Activated gamma-delta T cell treated with anti-CD3 and anti-CD28 coated beads, Interleukin-2, amount 50 U/mL, for 16 hours (primary cell): ENCODE data around the gene WDR46.

Experiments
- DNase-seq: peaks from one replicate; pipeline ENCODE4 v3.0.0-alpha.2; 2020; ENCODE audit warnings: low read depth

The WDR46 gene

DNA sequence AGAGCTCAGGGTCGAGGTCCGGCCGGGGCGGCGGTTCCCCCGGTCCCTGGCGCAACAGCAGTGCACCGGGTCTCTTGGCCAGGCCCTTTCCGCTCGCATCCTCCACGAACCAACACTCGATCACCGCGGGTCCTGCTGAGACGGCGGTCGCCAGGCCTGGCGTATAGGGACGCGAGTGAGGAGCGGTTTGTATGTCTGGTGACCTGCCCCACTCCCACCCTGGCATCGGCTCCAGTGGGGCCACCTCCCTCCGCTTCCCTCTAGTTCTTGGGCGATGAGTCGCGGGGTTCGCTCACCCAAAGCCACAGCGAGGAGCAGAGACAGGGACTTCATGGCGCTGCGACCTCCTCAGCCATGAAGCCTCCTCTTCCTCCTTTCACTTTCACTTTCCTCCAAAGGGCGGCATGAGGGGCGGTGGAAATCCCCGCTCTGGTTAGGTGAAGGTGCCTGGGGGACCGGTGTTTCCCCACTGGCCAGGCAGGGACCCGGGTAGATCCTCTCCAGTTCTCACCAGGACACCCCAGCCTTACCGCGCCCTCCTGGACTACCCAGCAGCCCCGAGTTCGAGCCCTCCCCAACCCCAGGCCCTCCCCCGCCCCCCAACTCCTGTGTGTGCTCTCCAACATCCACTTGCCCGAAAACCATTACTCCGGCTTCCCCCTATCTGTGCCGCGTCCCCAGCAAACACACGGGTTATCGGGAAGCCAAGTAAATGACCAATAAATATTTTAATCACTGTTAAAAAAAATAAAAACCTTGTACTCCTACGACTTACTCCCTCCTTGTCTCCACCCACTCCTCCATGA, 24.9 kb upstream of the WDR46 start, which contains the start of gene TAPBP:
Gene TAPBP, minus strand, starts transcription at position 370 of the 806 bp plus-strand sequence. Its CDS starts 37 bp downstream, at position 333.
- DNase-seq: peak; percentile 91

DNA sequence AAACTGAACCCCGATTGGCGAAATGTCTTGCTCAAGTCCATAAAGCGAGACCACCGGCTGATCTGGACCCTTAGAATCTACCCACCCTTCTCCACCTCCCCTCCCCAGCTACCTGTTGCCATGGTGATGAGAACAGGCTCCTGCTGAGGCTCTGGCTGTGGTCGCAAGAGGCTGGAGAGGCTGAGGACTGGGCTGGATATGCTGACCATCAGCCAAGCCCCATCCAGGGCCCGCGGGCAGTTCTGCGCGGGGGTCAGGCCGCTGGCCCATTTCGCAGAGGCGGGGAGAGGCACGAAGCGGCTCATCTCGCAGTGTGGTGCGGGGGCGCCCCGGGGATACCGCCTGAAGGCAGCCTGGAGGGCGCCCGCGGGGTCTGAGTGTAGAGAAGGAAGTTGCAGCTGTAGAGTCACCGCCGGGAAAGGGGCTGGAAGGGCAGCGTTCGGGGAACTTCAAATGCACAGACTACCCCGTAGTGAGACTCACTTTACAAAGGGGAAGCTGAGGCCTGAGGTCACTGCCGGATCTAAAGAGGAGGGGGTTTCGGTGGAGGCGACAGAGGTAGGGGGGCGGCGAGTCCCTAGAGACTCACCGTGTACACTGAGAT, 24.2 kb upstream of the WDR46 start:
- DNase-seq: no peak

DNA sequence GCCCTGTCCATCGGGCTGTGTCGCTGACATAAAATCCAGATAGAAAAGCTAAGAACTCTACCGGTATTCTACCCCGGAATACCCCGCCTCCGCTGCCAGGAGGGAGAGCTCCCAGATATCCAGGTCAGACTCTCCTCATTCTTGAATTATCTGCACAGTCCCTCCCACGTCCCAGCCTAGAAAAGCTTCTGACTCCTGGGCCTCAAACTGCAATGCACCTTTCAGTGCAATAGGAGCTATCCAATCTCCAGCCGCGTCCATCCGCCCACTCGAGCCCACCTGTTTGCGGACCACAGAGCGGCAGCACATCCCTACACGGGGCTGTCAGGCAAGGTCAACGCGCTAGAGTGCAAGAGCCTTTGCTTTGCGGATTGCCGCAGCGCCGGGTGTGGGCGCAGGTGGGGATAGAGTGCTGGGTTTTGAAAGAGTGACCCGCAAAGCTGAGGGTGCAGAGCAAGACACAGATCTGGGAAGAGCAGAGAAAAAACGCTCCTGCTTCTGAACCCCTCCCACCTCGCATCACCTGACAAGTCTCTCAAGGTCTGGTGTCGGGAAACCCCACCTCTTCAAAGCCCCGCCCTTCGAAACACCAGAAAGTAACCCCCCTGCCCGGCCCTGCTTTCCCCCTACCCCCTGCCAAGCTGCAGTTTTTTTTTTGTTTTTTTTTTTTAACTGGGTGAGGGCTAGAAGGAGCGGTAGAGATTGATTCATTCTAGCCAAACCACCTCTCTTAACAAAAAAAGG, 23.5 kb upstream of the WDR46 start:
- DNase-seq: peak; percentile 74

DNA sequence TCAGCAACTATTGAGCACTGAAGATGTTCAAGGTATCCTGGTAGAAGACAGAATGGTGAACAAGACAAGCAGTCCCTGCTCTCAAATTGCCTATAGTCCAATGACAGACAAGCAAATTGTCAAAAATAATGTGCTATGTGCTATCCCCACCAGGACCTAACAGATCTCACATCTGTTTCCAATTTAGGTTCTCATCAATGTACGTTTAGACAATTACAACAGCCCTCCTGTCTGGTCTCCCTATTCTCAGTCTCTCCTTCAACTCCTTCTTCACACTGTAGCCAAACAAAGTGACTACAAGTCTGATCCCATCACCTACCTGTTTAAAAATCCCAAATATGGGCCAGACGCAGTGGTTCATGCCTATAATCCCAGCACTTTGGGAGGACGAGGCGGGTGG, 17.3 kb upstream of the WDR46 start:
- DNase-seq: no peak

DNA sequence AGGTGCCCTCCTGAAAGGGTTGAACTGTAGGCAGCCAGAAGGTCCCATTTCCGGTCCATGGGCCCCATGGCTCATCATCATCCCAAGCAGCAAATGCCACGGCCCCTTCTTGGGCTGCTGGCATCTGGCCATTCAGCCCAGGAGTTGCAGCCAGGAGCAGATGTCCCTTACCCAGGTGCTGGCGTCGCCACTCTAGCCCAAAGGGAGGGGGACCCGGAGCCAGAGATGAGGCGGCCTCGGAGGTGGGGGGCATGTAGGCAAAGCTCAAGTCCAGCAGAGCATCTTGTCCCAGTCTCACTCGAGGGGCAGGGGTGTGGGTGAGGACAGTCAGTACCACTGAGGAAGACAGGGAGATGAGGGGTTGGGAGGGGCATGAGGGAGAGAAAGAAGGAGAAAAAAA, 16.0 kb upstream of the WDR46 start:
- DNase-seq: no peak

DNA sequence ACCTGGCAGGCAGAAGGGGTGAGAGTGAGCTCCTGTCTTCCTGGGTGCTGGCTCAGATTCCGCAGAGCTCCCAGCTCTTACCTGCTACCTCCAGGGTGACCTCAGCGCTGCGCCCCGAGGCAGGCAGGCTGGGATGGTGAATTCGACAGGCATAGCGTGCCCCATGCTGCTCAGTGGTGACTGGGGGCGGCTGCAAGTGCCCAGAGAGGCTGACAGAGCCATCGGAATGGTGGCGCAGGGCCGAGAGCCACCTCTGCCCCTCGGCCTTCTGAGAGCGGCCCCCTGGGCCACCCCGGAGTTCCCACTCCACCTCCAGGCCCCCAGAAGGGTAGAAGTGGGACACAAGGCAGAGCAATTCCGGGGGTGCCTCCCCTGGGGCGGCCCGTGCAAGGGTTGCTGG, 15.2 kb upstream of the WDR46 start:
- no peak for DNase-seq

DNA sequence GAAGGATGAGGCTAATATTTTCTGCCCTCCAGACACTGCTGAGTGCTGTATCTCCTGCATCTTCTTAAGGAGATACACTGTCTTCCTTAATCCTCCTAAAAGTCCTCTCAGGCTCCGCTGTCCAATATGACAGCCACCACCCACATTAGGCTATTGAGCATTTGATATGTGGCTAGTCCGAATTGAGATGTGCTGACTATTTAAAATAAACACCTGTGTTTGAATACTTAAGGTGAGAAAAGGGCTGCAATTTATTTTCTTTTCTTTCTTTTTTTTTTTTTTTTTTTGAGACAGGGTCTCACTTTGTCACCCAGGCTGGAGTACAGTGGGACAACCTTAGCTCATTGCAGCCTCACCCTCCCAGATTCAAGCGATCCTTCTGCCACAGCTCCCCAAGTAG, 12.8 kb upstream of the WDR46 start:
- DNase-seq: no peak

DNA sequence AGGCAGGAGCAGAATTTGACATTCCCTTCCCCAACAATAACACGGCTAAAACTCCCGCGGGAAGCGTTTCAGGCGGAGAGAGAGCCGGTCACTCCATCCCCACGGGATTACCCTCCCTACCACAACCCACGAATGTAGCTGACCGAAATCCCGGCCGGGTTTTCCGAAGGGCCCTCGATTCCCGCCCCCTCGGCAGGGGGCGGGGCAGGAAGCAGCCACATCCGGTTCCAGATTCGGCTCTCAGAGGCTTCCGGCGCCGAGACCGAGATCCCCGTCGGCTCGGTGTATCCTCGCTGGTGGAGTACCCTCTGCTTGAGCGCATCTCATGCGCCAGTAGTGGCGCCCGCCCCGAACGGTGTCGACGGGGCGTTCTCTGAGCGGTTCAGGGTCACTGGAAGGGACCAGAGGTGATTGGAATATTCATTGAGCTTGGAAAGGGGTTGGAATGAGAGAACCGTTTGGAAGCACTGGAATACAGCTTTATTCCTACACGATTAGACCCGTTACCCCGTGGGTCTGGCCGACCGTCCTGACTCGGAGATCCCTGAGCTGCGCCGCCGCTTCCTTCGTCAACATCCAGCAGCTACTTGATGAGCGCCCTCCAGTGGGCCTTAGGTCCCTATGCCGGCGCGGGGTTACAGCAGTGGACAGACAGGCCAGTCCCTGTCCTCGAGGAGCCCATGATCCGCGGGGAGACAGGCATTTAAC, 10.4 kb upstream of the WDR46 start:
- DNase-seq: peak; percentile 91

DNA sequence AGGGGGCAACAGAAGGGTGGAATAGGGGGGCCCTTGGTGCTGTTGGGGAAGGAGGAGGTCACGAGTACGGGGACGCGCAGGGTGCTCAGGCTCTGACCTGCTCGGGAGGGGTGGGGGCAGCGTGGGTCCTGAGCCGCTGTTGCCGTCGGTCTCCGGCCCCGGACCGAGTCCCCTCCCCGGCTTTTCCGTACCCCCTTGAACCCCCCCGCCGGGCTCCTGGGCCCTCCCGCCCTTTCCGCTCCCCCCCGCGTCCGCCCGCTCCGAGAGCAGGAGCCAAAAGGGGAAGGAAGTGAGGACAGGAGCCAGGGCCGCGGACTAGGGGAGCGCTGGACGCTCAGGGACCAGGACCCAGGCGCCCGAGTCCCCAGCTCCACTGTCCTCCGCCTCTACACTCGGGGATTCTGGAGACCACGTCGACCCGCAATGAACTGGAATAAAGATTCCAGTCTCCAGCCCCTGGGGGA, 9.8 kb upstream of the WDR46 start, which contains the start of gene RGL2:
Gene RGL2, minus strand, starts transcription at position 170 of the 464 bp plus-strand sequence. CDS start 332 bp downstream, outside the sequence.
- peak; percentile 48 for DNase-seq

DNA sequence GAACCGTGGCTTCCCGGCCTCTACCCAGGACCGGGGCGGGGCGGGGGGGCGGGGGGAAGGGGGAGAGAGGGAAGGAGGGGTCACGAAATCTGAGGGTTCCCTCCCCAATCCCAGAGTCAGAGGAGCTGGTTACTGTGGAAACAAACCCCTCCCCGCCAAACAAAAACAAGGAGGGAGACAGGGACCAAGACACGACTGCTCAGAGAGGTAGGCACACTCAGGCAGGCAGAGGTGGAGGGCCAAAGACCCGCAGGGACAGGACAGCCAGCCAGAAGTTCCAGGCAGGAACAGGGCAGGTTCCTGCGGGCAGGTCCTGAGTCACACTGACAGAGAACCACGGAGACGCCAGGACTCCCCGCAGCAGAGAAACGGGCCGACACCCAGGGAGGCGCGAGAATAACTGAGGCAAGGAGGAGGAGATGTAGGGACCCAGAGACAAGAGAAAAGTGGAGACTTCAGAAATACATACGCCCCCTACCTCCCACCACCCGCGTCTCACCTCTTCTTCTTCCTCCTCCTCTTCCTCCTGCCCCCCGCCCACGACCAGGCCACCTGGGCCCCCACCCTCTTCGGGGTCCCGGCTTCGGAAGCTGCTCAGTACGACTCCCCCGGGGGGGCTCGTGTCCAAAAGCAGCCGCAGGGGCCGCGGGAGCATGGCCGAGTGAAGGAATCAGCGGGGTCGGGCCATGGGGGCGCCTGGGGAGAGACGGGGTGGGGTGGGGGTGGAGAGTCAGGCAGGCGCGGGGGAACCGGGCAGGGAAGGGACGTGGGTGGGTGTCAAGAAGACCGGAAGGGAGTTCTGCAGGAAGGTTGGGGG, 9.1 kb upstream of the WDR46 start:
- no peak for DNase-seq

DNA sequence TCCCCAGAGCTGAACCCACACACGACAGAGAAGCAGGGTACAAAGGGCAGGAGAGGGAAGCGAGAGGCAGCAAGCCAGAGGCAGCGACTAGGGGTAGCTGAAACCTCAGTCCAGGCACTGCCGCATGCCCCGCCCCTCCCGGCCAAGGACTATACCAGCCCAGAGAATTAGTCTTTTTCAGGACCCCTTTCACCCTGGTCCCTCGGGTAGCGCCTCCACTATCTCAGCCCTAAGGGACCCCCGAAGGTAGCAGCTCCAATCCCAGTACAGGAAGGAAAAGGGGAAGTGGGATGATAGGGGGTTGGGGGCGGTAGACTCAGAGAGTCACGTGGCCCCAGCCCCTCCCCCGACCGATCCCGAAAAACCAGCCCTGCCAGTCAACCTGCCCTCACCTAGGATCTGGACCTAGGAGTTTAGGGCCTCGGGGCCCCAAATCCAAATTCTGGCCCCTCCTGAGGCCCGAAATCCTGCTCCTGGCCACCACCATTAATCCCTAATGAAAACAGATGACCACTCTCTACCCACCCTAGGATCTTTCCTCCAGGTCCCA, 8.4 kb upstream of the WDR46 start:
- DNase-seq: no peak

DNA sequence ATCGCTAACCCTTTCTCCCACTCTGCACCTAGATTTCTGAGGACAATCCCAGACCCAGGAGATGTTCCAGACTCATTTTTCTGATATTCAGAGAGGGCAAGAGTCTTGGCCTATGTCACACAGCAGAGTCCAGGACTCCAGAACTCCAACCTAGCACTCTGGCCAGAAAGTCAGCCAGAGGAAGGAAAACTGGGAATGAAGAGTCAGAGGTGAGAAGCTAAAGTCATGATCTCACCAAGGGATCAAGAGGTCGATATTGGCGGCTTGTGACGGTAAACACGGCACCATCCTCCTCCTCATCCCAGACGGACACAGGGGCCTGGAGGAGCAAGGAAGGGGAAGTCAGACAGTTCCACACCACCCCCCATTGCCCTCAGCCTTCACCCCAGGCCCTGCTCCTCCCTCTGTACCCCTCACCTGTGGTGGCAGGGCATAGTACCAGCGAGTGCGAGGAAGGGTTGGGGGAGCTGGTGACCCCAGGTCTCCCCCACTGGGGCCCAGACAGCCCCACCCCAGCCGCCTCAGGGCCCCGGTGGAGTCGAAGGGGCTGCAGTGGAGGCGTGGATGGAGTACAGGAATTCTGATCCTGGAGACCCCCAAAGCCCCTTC, 7.9 kb upstream of the WDR46 start:
- no peak for DNase-seq

DNA sequence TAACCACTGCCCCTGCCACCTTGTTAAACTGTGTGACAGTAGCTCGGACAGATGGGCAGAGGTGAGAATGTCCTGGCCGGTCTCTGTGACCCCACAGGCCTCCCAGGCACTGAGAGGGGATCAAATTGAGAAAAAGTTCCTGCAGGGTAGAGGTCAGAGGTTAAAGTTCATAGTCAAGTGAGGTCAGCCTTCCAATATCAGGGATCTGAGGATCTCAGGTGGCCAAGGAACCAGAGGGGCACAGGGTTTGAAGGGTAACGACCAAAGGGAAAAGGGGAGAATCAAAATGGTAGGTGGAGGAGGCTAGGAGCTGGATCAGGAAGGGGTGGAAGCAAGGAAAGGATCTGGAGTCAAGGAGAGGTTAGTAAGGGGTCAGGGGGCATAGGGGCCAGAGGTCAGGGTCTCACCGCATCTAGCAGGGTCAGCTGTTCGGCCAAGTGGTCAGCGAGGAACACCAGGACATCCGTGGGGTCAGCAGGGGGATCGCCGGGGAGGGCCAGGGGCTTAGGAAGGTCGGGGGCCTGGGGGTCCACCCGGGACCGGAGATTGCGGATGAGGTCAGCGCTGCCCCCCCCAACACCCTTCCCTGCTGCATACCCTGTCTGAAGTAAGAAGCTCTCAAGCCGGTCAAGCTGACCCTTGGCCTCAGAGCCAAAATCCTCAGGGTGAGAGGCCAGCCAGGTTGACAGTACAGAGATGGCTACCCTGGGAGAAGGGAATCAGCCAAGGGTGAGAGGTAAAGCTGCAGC, 6.8 kb upstream of the WDR46 start:
- no peak for DNase-seq

DNA sequence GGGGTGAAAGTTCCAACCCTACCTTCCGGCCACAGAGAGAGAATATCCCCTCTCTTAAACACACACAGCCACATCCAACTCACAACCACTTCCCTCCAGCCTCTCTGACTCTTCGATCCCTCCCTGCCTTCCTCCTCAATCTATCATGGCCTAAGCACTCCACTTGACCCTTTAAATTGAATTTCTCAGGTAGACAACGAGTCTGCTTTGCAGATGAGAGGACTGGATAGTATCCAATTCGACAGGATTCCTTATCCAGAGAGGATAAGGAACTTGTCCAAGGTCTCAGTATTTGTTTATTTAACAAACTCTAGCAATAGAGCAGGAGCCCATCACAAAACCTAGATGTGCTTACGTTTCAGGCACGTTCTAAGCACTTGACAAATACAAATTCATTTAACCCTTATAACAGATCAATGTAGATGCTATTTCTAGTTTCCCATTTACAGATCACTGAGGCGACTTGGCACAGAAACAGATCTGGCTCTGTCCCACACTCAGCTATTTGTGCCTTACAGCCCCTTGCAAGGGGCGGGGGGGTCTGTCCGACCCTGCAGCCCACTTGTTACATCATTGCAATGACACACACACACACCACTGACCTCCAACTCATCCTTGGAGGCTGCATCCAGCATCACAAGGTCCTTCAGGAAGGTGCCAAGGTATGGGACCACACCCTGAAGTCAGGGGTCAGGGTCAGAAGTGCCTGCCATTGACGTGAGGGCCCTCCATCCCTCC, 5.2 kb upstream of the WDR46 start:
- DNase-seq: no peak

DNA sequence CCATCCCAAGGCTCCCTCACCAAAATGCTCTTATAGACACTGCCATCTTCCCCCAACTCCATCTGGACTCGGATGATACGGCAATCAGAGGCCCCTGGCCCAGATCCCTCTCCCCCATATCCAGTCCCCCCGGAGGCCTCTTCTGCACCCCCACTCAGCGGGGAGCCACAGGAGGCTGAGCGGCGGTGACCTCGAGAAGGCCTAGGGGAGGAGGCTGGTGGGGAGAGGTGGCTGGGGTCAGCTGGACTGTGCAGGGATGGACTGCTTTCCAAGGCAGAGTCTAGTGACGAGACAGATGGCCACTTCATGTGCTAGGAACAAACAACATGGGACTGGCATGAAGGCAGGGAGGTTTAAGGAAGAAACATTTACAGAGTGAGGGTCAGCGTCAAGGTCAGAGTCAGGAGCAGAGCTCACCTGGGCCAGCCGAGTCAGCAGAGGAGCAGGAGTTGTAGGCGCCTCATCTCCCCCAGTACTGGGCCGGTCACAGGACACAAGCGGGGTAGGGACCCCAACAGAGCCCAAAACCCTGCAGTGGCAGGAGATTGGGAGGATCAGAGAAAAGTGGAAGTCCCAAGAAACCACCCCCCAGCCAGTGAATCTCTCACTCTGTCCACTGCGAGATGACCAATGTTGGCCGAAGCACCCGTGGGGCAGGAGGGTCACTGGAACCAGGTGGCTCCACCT, 4.1 kb upstream of the WDR46 start:
- DNase-seq: no peak

DNA sequence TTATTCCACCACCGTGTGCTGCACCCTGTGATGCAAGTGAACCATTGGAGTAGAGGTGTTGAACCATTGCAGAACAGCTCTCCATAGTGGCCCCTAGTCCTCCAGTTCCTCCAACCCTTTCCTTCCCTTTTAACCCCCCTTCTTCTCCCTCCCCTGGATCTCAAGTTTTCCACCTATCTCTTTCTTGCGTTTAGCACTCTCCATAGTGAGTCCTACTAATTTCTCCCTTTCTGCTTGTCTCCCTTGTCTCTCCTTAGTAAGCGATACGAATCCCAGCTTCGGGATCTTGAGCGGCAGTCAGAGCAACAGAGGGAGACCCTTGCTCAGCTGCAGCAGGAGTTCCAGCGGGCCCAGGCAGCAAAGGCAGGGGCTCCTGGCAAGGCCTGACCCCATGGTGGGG, 1.4 kb upstream of the WDR46 start:
- DNase-seq: no peak

DNA sequence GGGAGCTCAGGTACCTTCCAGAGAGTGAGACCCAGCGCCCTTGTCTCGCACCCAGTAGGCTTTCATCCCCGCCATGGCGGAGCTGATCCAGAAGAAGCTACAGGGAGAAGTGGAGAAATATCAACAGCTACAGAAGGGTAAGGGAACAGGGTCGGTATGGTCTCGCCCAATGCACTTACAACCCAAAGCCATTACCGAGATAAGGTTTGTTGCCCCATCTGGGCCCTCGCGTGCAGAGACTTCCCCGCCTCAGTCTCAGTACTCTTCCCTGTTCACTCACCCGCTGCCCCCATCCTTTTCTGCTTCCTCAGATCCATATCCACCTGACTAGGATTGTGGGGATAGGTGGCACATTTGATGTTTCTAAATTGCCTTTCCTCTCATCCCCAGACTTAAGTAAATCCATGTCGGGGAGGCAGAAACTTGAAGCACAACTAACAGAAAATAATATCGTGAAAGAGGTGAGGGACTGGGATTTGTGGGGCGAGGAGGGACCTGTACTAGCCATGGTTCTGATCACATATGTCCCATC, 811 bp upstream of the WDR46 start:
- no peak for DNase-seq
